ENCODE results near the gene PKHD1.

The PKHD1 gene

DNA sequence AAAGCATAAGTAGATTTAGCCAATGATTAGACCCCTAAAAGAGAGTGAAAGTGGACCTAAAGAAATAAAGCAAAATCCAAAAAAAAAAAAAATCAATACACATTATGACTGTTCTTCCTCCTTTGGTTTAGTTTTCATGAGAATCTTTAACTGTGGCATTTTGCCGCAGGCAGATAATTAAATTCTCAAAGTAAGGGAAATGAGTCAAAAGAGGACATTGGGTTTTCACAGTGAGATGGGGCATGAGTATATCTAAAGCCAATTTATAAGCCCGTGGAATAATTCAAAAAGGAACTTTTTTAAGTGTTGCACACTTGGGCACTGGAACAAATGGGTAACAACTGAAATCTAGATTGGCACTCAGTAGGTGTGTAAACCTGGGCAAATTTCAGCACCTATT is 230.3 kb downstream of the PKHD1 start:
- TF ChIP-seq, protein P1, sequence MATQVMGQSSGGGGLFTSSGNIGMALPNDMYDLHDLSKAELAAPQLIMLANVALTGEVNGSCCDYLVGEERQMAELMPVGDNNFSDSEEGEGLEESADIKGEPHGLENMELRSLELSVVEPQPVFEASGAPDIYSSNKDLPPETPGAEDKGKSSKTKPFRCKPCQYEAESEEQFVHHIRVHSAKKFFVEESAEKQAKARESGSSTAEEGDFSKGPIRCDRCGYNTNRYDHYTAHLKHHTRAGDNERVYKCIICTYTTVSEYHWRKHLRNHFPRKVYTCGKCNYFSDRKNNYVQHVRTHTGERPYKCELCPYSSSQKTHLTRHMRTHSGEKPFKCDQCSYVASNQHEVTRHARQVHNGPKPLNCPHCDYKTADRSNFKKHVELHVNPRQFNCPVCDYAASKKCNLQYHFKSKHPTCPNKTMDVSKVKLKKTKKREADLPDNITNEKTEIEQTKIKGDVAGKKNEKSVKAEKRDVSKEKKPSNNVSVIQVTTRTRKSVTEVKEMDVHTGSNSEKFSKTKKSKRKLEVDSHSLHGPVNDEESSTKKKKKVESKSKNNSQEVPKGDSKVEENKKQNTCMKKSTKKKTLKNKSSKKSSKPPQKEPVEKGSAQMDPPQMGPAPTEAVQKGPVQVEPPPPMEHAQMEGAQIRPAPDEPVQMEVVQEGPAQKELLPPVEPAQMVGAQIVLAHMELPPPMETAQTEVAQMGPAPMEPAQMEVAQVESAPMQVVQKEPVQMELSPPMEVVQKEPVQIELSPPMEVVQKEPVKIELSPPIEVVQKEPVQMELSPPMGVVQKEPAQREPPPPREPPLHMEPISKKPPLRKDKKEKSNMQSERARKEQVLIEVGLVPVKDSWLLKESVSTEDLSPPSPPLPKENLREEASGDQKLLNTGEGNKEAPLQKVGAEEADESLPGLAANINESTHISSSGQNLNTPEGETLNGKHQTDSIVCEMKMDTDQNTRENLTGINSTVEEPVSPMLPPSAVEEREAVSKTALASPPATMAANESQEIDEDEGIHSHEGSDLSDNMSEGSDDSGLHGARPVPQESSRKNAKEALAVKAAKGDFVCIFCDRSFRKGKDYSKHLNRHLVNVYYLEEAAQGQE (IDR thresholded peaks at IDR 0.05; ENCODE audit: insufficient replicate concordance, low read depth) = no peak
- TF ChIP-seq CTCF (IDR thresholded peaks at IDR 0.05; ENCODE audit: insufficient read depth, low read length) (no peak), GABPA (IDR thresholded peaks at IDR 0.05; ENCODE audit: low read depth) (no peak), POLR2AphosphoS5 (IDR thresholded peaks at IDR 0.05; ENCODE audit: low read depth) (no peak), SPI1 (IDR thresholded peaks at IDR 0.05; ENCODE audit: borderline replicate concordance, low read depth) (no peak)
- no peak overlapping the region for H3K4me3 ChIP-seq (replicated peaks; ENCODE audit: insufficient read depth, low read length)
- no peak for DNase-seq (ENCODE audit: low read depth in 1 of 2, low spot score in 1 of 2)

GRCh38 chr6:51856508-51856907 is 230.9 kb downstream of the PKHD1 start:
- no peaks in the 10 kb centered on the region for H3K27me3 ChIP-seq (ENCODE audit: insufficient read depth, poor library complexity, severe bottlenecking)
- TF ChIP-seq POLR2AphosphoS5 (IDR thresholded peaks at IDR 0.05; ENCODE audit: low read depth) (no peak), CTCF (IDR thresholded peaks at IDR 0.05; ENCODE audit: insufficient read depth, low read length) (no peak), GABPA (IDR thresholded peaks at IDR 0.05; ENCODE audit: low read depth) (no peak), SPI1 (IDR thresholded peaks at IDR 0.05; ENCODE audit: borderline replicate concordance, low read depth) (no peak)
- TF ChIP-seq, protein P1 (IDR thresholded peaks at IDR 0.05; ENCODE audit: insufficient replicate concordance, low read depth) = no peak
- no peak for DNase-seq (ENCODE audit: low read depth in 1 of 2, low spot score in 1 of 2)
- H3K27ac ChIP-seq (replicated peaks) = no peak overlapping the region
- H3K4me3 ChIP-seq (replicated peaks; ENCODE audit: insufficient read depth, low read length) = no peak overlapping the region

More for the DNA sequence above, 230.3 kb downstream of the PKHD1 start:
- no peaks in the 10 kb centered on the region for H3K27me3 ChIP-seq (ENCODE audit: insufficient read depth, poor library complexity, severe bottlenecking)
- H3K27ac ChIP-seq (replicated peaks) = no peak overlapping the region

- no peak overlapping the region for H3K4me3 ChIP-seq (replicated peaks; ENCODE audit: insufficient read depth, low read length)
- TF ChIP-seq POLR2AphosphoS5 (IDR thresholded peaks at IDR 0.05; ENCODE audit: low read depth) = no peak
- TF ChIP-seq CTCF (IDR thresholded peaks at IDR 0.05; ENCODE audit: insufficient read depth, low read length) = peak; percentile 43
- DNase-seq (ENCODE audit: low read depth in 1 of 2, low spot score in 1 of 2) = peak; percentile 12 to 46
- H3K27ac ChIP-seq (replicated peaks) = no peak overlapping the region
- no peaks in the 10 kb centered on the region for H3K27me3 ChIP-seq (ENCODE audit: insufficient read depth, poor library complexity, severe bottlenecking)
These were observed 231.9 kb downstream of the PKHD1 start for GRCh38 chr6:51855310-51856082.

- Histone ChIP-seq H3K4me3 (replicated peaks; ENCODE audit: insufficient read depth, low read length) (no peak overlapping the region), H3K27ac (replicated peaks) (no peak overlapping the region), H3K27me3 (ENCODE audit: insufficient read depth, poor library complexity, severe bottlenecking) (no peaks in the 10 kb centered on the region)
- no peak for DNase-seq (ENCODE audit: low read depth in 1 of 2, low spot score in 1 of 2)
- TF ChIP-seq POLR2AphosphoS5 (IDR thresholded peaks at IDR 0.05; ENCODE audit: low read depth) (no peak), CTCF (IDR thresholded peaks at IDR 0.05; ENCODE audit: insufficient read depth, low read length) (no peak), GABPA (IDR thresholded peaks at IDR 0.05; ENCODE audit: low read depth) (no peak), SPI1 (IDR thresholded peaks at IDR 0.05; ENCODE audit: borderline replicate concordance, low read depth) (no peak)
- TF ChIP-seq, protein P1 (IDR thresholded peaks at IDR 0.05; ENCODE audit: insufficient replicate concordance, low read depth) = no peak
These were observed 232.5 kb downstream of the PKHD1 start for GRCh38 chr6:51854876-51855275.

Data from HL-60 (cell line).